ENCODE measurements around the gene LRRC28. TPM values are rescaled to one million over a fixed set of nuclear protein-coding genes. Genes with fewer than 3 reads are reported as not detected.

The LRRC28 gene
- total RNA-seq, 4 donors from 2014 or later, result 15.7 to 39.9 (median 24.7) TPM

DNA sequence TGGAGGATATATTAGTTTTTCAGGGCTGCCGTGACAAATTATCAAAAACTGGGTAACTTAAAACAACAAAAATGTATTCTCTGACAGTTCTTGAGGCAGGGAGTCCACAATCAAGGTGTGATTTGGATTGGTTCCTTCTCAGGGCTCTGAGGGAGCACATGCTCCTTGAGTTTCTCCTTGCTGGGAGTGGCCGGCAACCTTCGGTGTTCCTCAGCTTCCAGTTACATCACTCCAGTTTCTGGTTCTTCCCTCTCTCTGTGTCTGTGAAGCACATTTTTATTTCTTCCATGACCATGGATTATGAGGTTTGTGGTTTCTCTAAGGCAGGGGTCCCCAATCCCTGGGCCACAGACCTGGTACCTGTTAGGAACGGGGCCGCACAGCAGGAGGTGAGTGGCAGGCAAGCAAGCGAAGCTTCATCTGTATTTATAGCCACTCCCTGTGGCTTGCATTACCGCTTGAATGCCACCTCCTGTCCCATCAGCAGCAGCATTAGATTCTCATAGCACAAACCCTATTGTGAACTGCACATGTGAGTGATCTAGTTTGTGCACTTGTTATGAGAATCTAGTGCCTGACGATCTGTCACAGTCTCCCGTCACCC is 24.3 kb downstream of the LRRC28 start:
- H3K27ac ChIP-seq (replicated peaks in 1 of 4), result no peak overlapping the region
- H3K4me1 ChIP-seq, result no peaks in the 10 kb centered on the region
- WGBS, result 93% methylated on average over 9 of the region's 9 CpGs
- no peaks in the 10 kb centered on the region for H3K9me3 ChIP-seq
- peaks cover 0 to 12% (median 0%) of the 10 kb centered on the region in 4 donors for H3K36me3 ChIP-seq
- DNase-seq (ENCODE audit: extremely low spot score), result no peak
- no peak overlapping the region for H3K4me3 ChIP-seq
- TF ChIP-seq POLR2AphosphoS5 (IDR thresholded peaks at IDR 0.05), result no peak
- TF ChIP-seq, protein P1, sequence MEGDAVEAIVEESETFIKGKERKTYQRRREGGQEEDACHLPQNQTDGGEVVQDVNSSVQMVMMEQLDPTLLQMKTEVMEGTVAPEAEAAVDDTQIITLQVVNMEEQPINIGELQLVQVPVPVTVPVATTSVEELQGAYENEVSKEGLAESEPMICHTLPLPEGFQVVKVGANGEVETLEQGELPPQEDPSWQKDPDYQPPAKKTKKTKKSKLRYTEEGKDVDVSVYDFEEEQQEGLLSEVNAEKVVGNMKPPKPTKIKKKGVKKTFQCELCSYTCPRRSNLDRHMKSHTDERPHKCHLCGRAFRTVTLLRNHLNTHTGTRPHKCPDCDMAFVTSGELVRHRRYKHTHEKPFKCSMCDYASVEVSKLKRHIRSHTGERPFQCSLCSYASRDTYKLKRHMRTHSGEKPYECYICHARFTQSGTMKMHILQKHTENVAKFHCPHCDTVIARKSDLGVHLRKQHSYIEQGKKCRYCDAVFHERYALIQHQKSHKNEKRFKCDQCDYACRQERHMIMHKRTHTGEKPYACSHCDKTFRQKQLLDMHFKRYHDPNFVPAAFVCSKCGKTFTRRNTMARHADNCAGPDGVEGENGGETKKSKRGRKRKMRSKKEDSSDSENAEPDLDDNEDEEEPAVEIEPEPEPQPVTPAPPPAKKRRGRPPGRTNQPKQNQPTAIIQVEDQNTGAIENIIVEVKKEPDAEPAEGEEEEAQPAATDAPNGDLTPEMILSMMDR (IDR thresholded peaks at IDR 0.05), result no peak
- H3K27me3 ChIP-seq, result no peaks in the 10 kb centered on the region
- intact Hi-C loops (cut with DNase I), result no loop called here

DNA sequence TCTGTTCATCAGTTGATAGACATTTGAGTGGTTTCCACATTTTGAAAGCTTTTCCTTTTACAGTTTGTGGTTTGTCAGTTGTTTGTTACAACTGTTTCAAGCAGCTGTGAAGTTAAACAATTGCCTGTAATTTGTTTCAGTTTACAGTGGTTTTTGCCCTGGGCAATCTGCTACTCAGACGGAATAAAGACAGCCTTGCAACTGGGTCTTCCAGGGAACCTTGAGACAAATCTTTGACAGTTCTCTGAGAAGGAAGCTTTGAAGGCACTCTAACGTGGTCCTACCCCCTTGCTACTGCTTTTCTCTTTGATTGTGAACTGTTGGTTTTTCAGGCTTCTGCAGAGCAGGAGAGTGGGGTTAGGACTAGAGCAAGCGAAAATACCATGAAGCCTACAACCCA is 28.0 kb downstream of the LRRC28 start:
- Histone ChIP-seq H3K4me1 (peaks cover 3 to 6% (median 4%) of the 10 kb centered on the region in 4 donors), H3K4me3 (no peak overlapping the region), H3K36me3 (peaks cover 0 to 12% (median 0%) of the 10 kb centered on the region in 4 donors), H3K9me3 (no peaks in the 10 kb centered on the region), H3K27ac (replicated peaks in 1 of 4) (no peak overlapping the region), H3K27me3 (no peaks in the 10 kb centered on the region)
- intact Hi-C loops (cut with DNase I), result no loop called here
- 87% methylated on average over 3 of the region's 3 CpGs for WGBS
- TF ChIP-seq EP300 (IDR thresholded peaks at IDR 0.05), result no peak
- TF ChIP-seq POLR2A (IDR thresholded peaks at IDR 0.05; ENCODE audit: low read depth), result no peak
- TF ChIP-seq POLR2AphosphoS5 (IDR thresholded peaks at IDR 0.05), result no peak
- TF ChIP-seq, protein P1 (IDR thresholded peaks at IDR 0.05), result no peak
- DNase-seq (ENCODE audit: extremely low spot score), result no peak

DNA sequence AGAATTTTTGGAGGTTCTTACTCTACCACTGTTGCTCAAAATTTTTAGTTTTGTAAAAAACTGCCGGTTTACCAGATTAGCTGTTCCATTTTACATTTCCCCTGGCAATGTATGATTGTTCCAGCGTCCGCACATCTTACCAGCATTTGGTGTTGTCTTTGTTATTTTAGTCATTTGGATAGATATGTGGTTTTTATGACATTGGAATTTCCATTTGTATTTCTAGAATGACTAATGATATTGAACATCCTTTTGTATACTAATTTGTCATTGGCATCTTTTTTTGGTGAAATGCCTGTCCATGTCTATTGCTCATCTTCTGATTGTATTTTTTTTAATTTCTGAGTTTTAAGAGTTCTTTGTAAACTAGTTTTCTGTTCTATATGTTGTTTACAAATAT is 28.5 kb downstream of the LRRC28 start:
- DNase-seq (ENCODE audit: extremely low spot score), result no peak
- H3K4me1 ChIP-seq, result peaks cover 4 to 7% (median 5%) of the 10 kb centered on the region in 4 donors
- no peak overlapping the region for H3K27ac ChIP-seq (replicated peaks in 1 of 4)
- 98% methylated on average over 3 of the region's 3 CpGs for WGBS
- H3K9me3 ChIP-seq, result no peaks in the 10 kb centered on the region
- H3K4me3 ChIP-seq, result no peak overlapping the region
- H3K27me3 ChIP-seq, result no peaks in the 10 kb centered on the region
- peaks cover 0 to 12% (median 0%) of the 10 kb centered on the region in 4 donors for H3K36me3 ChIP-seq
- TF ChIP-seq EP300 (IDR thresholded peaks at IDR 0.05) (no peak), POLR2AphosphoS5 (IDR thresholded peaks at IDR 0.05) (no peak), POLR2A (IDR thresholded peaks at IDR 0.05; ENCODE audit: low read depth) (no peak)
- TF ChIP-seq, protein P1 (IDR thresholded peaks at IDR 0.05), result no peak
- intact Hi-C loops (cut with DNase I), result no loop called here

DNA sequence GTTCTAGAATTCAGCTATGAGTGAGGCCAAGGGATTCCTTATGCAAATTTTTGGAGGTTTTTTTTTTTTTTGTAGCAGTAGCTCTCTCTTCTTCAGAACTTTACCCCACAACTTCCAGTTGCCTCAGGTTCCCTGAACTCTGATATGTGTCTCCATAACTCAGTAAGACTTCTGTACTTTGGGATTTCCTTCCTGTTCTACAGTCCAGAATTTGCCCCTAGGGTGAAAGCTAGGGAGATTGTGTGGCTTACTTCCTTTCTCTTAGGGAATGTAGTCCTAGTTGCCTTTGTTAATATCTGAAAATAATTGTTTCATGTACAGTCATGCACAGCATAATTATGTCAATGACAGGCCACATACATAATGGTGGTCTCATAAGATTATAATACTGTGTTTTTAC is 30.8 kb downstream of the LRRC28 start:
- Histone ChIP-seq H3K4me3 (no peak overlapping the region), H3K4me1 (peaks cover 4 to 7% (median 5%) of the 10 kb centered on the region in 4 donors), H3K9me3 (no peaks in the 10 kb centered on the region), H3K36me3 (peaks cover 0 to 12% (median 0%) of the 10 kb centered on the region in 4 donors), H3K27ac (replicated peaks in 1 of 4) (no peak overlapping the region), H3K27me3 (no peaks in the 10 kb centered on the region)
- DNase-seq (ENCODE audit: extremely low spot score), result no peak
- TF ChIP-seq, protein P1 (IDR thresholded peaks at IDR 0.05), result no peak
- TF ChIP-seq POLR2A (IDR thresholded peaks at IDR 0.05; ENCODE audit: low read depth), result no peak
- TF ChIP-seq EP300 (IDR thresholded peaks at IDR 0.05), result no peak
- TF ChIP-seq POLR2AphosphoS5 (IDR thresholded peaks at IDR 0.05), result no peak
- intact Hi-C loops (cut with DNase I), result no loop called here

DNA sequence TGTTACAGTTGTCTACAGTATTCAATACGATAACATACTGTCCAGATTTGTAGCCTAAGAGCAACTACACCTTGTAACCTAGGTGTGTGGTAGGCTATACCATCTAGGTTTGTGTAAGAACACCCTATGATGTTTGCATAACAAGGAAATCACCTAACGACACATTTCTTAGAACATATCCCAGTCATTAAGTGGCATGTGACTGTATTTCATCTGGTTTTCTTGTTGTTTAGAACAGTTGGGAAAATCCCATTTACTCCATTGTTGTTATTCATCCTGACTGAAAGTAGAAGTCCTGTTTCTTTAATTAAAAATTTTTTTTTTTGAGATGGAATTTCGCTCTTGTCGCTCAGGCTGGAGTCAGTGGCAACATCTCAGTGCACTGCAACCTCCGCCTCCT is 31.3 kb downstream of the LRRC28 start:
- Histone ChIP-seq H3K4me3 (no peak overlapping the region), H3K36me3 (peaks cover 0 to 12% (median 0%) of the 10 kb centered on the region in 4 donors), H3K27ac (replicated peaks in 1 of 4) (no peak overlapping the region), H3K4me1 (peaks cover 4 to 7% (median 5%) of the 10 kb centered on the region in 4 donors), H3K9me3 (no peaks in the 10 kb centered on the region), H3K27me3 (no peaks in the 10 kb centered on the region)
- WGBS, result 91% methylated on average over 5 of the region's 5 CpGs
- TF ChIP-seq POLR2A (IDR thresholded peaks at IDR 0.05; ENCODE audit: low read depth) (no peak), POLR2AphosphoS5 (IDR thresholded peaks at IDR 0.05) (no peak), EP300 (IDR thresholded peaks at IDR 0.05) (no peak)
- TF ChIP-seq, protein P1 (IDR thresholded peaks at IDR 0.05), result no peak
- no peak for DNase-seq (ENCODE audit: extremely low spot score)
- intact Hi-C loops (cut with DNase I), result no loop called here

Data from esophagus muscularis mucosa (tissue), 4 donors.